Measurements from ENCODE around the gene SERBP1.

SERBP1 gene

DNA sequence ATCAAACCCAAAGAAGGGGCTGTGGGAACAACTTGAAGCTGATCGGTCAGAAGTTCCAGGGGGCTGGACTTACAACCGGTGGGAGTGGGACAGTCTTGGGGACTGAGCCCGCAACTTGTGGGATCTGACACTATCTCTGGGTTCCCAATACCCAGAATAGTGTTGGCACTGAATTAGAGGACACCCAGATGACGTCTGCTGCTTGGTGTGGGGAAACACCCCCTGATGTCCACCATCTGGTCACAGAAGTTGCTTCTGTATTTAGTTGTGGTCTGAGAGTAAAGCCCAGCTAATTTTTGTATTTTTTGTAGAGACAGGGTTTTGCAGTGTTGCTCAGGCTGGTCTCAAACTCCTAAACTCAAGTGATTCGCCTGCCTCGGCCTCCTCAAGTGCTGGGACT is 28.8 kb downstream of the SERBP1 start:
- TF ChIP-seq ESRRG (CRISPR knock-in tag; IDR thresholded peaks at IDR 0.05) (no peak), TCF4 (CRISPR knock-in tag; IDR thresholded peaks at IDR 0.05; ENCODE audit: borderline replicate concordance) (no peak), ARNTL (CRISPR knock-in tag; IDR thresholded peaks at IDR 0.05; ENCODE audit: borderline replicate concordance, low read depth) (no peak), SNAI2 (CRISPR knock-in tag; IDR thresholded peaks at IDR 0.05) (no peak), CREB5 (CRISPR knock-in tag; IDR thresholded peaks at IDR 0.05; ENCODE audit: low read depth) (no peak), PPARA (CRISPR knock-in tag; IDR thresholded peaks at IDR 0.05; ENCODE audit: borderline replicate concordance) (no peak), GLIS3 (CRISPR knock-in tag; IDR thresholded peaks at IDR 0.05) (no peak), ZNF70 (CRISPR knock-in tag; IDR thresholded peaks at IDR 0.05) (no peak), RARB (CRISPR knock-in tag; IDR thresholded peaks at IDR 0.05) (no peak), ZNF8 (CRISPR knock-in tag; IDR thresholded peaks at IDR 0.05) (no peak)
- TF ChIP-seq, protein P1, sequence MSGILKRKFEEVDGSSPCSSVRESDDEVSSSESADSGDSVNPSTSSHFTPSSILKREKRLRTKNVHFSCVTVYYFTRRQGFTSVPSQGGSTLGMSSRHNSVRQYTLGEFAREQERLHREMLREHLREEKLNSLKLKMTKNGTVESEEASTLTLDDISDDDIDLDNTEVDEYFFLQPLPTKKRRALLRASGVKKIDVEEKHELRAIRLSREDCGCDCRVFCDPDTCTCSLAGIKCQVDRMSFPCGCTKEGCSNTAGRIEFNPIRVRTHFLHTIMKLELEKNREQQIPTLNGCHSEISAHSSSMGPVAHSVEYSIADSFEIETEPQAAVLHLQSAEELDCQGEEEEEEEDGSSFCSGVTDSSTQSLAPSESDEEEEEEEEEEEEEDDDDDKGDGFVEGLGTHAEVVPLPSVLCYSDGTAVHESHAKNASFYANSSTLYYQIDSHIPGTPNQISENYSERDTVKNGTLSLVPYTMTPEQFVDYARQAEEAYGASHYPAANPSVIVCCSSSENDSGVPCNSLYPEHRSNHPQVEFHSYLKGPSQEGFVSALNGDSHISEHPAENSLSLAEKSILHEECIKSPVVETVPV (CRISPR knock-in tag; IDR thresholded peaks at IDR 0.05) = no peak
- TF ChIP-seq, protein P2, sequence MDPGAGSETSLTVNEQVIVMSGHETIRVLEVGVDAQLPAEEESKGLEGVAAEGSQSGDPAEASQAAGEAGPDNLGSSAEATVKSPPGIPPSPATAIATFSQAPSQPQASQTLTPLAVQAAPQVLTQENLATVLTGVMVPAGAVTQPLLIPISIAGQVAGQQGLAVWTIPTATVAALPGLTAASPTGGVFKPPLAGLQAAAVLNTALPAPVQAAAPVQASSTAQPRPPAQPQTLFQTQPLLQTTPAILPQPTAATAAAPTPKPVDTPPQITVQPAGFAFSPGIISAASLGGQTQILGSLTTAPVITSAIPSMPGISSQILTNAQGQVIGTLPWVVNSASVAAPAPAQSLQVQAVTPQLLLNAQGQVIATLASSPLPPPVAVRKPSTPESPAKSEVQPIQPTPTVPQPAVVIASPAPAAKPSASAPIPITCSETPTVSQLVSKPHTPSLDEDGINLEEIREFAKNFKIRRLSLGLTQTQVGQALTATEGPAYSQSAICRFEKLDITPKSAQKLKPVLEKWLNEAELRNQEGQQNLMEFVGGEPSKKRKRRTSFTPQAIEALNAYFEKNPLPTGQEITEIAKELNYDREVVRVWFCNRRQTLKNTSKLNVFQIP (CRISPR knock-in tag; IDR thresholded peaks at IDR 0.05; ENCODE audit: borderline replicate concordance, low read depth) = no peak
- no peak; the same call in 2 of the 3 replicates for ATAC-seq

DNA sequence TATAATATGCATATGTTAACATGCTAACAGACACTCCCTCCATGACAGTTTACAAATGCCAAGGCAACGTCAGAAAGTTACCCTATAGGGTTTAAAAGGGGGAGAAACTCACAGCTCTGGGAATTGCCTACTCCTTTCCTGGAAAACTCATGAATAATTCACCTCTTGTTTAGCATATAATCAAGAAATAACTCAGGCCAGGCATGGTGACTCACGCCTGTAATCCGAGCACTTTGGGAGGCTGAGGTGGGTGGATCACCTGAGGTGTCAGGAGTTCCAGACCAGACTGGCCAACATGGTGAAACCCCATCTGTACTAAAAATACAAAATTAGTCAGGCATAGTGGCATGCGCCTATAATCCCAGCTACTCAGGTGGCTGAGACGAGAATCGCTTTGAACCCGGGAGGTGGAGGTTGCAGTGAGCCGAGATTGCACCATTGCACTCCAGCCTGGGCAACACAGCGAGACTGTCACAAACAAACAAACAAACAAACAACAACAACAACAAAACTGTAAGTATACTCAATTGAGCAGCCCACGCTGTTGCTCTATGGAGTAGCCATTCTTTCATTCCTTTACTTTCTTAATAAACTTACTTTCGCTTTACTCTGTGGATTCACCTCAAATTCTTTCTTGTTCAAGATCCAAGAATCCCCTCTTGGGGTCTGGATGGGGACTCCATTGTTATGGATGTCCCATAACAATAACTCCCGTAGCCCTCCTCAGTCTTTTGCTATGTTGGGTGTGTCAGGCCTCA is 30.0 kb downstream of the SERBP1 start:
- peak; percentile 46 for ATAC-seq

GRCh38 chr1:67399199-67399993 is 30.8 kb downstream of the SERBP1 start:
- TF ChIP-seq BACH2 (CRISPR knock-in tag; IDR thresholded peaks at IDR 0.05; ENCODE audit: borderline replicate concordance) (no peak), OSR1 (CRISPR knock-in tag; IDR thresholded peaks at IDR 0.05) (no peak; the same call in 1 of the 2 replicates), SNAI2 (CRISPR knock-in tag; IDR thresholded peaks at IDR 0.05) (no peak), GLIS3 (CRISPR knock-in tag; IDR thresholded peaks at IDR 0.05) (no peak), TOX (CRISPR knock-in tag; IDR thresholded peaks at IDR 0.05; ENCODE audit: borderline replicate concordance) (no peak), ZNF70 (CRISPR knock-in tag; IDR thresholded peaks at IDR 0.05) (no peak), ZFP30 (CRISPR knock-in tag; IDR thresholded peaks at IDR 0.05) (no peak), ISL1 (CRISPR knock-in tag; IDR thresholded peaks at IDR 0.05) (no peak), ARNTL (CRISPR knock-in tag; IDR thresholded peaks at IDR 0.05; ENCODE audit: borderline replicate concordance, low read depth) (no peak), CREB5 (CRISPR knock-in tag; IDR thresholded peaks at IDR 0.05; ENCODE audit: low read depth) (no peak), ZFP3 (CRISPR knock-in tag; IDR thresholded peaks at IDR 0.05) (no peak)
- TF ChIP-seq, protein P2 (CRISPR knock-in tag; IDR thresholded peaks at IDR 0.05; ENCODE audit: borderline replicate concordance, low read depth) = no peak
- TF ChIP-seq, protein P1 (CRISPR knock-in tag; IDR thresholded peaks at IDR 0.05) = no peak
- TF ChIP-seq, protein P3, sequence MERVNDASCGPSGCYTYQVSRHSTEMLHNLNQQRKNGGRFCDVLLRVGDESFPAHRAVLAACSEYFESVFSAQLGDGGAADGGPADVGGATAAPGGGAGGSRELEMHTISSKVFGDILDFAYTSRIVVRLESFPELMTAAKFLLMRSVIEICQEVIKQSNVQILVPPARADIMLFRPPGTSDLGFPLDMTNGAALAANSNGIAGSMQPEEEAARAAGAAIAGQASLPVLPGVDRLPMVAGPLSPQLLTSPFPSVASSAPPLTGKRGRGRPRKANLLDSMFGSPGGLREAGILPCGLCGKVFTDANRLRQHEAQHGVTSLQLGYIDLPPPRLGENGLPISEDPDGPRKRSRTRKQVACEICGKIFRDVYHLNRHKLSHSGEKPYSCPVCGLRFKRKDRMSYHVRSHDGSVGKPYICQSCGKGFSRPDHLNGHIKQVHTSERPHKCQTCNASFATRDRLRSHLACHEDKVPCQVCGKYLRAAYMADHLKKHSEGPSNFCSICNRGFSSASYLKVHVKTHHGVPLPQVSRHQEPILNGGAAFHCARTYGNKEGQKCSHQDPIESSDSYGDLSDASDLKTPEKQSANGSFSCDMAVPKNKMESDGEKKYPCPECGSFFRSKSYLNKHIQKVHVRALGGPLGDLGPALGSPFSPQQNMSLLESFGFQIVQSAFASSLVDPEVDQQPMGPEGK (CRISPR knock-in tag; IDR thresholded peaks at IDR 0.05; ENCODE audit: borderline replicate concordance) = no peak
- no peak for ATAC-seq
